ENCODE data around the gene BRWD1.

The BRWD1 gene

GRCh38 chr21:39197448-39198233, 115.8 kb downstream of the BRWD1 start:
- H3K27ac ChIP-seq, result no peak overlapping the region
- TF ChIP-seq, protein P1, sequence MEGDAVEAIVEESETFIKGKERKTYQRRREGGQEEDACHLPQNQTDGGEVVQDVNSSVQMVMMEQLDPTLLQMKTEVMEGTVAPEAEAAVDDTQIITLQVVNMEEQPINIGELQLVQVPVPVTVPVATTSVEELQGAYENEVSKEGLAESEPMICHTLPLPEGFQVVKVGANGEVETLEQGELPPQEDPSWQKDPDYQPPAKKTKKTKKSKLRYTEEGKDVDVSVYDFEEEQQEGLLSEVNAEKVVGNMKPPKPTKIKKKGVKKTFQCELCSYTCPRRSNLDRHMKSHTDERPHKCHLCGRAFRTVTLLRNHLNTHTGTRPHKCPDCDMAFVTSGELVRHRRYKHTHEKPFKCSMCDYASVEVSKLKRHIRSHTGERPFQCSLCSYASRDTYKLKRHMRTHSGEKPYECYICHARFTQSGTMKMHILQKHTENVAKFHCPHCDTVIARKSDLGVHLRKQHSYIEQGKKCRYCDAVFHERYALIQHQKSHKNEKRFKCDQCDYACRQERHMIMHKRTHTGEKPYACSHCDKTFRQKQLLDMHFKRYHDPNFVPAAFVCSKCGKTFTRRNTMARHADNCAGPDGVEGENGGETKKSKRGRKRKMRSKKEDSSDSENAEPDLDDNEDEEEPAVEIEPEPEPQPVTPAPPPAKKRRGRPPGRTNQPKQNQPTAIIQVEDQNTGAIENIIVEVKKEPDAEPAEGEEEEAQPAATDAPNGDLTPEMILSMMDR (IDR thresholded peaks at IDR 0.05), result no peak
- TF ChIP-seq ZFX (IDR thresholded peaks at IDR 0.05; ENCODE audit: borderline replicate concordance), result no peak

DNA sequence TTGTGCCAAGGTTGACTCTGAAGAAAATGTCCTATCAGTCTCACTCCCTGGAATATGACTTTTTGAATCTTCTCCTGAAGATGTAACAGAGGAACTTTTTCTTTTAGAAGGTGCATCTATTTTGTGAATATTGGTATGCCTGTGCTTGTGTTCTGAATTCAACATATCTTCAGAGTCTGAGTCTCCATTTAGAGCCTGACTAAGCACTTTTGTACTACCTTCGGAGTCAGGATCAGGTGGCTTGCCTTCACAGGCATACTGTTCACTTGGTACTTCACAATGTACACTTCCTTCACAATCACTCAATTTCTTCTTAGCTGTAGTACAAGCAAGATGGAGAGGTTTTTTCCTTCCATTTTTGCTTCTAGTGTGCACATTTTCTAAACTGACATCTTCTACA, 116.6 kb downstream of the BRWD1 start:
- H3K27ac ChIP-seq, result no peak overlapping the region
- TF ChIP-seq ZFX (IDR thresholded peaks at IDR 0.05; ENCODE audit: borderline replicate concordance), result no peak
- TF ChIP-seq, protein P1 (IDR thresholded peaks at IDR 0.05), result no peak

- no peak overlapping the region for H3K27ac ChIP-seq
- TF ChIP-seq ZFX (IDR thresholded peaks at IDR 0.05; ENCODE audit: borderline replicate concordance), result no peak
- TF ChIP-seq, protein P1 (IDR thresholded peaks at IDR 0.05), result no peak
These were observed 117.1 kb downstream of the BRWD1 start for GRCh38 chr21:39196310-39196709.

DNA sequence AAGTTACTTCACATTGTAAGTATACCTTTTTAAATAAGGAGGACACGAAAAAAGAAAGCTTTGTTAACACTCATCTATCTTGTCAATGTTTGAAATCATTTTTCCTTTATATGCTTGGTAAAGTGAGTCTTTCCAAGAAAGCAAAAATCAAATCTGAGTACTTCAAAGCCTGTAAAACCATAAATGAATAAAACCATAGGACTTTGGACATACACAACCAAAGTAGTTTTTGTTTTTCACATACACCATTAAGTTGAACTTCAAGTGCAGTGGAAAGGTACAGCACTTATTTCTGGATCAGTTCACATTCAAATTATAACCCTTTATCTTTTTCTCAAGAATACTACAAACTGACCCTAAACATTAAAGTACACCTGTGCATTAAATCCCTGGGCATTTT, 120.1 kb downstream of the BRWD1 start:
- H3K27ac ChIP-seq, result no peak overlapping the region
- TF ChIP-seq, protein P1 (IDR thresholded peaks at IDR 0.05), result no peak
- no peak for TF ChIP-seq ZFX (IDR thresholded peaks at IDR 0.05; ENCODE audit: borderline replicate concordance)

- TF ChIP-seq ZFX (IDR thresholded peaks at IDR 0.05; ENCODE audit: borderline replicate concordance), result no peak
- no peak overlapping the region for H3K27ac ChIP-seq
These were observed 123.4 kb downstream of the BRWD1 start for GRCh38 chr21:39189857-39190604.

- H3K27ac ChIP-seq, result no peak overlapping the region
- no peak for TF ChIP-seq ZFX (IDR thresholded peaks at IDR 0.05; ENCODE audit: borderline replicate concordance)
- TF ChIP-seq, protein P1 (IDR thresholded peaks at IDR 0.05), result no peak
These were observed 124.8 kb downstream of the BRWD1 start for GRCh38 chr21:39188521-39189139.

- TF ChIP-seq ZFX (IDR thresholded peaks at IDR 0.05; ENCODE audit: borderline replicate concordance), result no peak
- TF ChIP-seq, protein P1 (IDR thresholded peaks at IDR 0.05), result no peak
These were observed 126.3 kb downstream of the BRWD1 start for GRCh38 chr21:39187141-39187540.

More at GRCh38 chr21:39187141-39187540, 126.3 kb downstream of the BRWD1 start:
- no peak overlapping the region for H3K27ac ChIP-seq
